Left hindlimb (tissue), 1 donor: ENCODE data around the gene THAP4.

Experiments used
- DNase-seq: peaks from one replicate; pipeline ENCODE4 v3.0.0-alpha.2; 2018

Gene THAP4

DNA sequence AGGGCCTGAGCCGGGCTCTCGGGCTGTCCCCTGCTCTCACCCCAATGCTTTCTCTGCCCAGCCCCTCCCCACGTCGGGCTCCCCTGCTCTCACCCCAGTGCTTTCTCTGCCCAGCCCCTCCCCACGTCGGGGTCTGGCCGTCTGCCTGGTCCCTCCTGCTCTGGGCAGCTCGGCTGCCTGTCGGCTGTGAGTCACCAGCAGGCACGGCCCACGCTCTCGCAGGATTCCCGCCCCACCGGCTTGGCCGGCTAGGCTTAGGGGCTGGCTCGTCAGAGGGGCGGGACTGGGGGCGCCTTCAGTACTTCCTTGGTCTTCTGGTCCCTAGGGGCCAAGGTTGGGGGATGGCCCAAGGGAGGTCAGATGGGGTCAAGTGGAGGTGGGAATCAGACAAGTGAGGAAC lies 75.1 kb downstream of the THAP4 start:
- peak; percentile 87 for DNase-seq

DNA sequence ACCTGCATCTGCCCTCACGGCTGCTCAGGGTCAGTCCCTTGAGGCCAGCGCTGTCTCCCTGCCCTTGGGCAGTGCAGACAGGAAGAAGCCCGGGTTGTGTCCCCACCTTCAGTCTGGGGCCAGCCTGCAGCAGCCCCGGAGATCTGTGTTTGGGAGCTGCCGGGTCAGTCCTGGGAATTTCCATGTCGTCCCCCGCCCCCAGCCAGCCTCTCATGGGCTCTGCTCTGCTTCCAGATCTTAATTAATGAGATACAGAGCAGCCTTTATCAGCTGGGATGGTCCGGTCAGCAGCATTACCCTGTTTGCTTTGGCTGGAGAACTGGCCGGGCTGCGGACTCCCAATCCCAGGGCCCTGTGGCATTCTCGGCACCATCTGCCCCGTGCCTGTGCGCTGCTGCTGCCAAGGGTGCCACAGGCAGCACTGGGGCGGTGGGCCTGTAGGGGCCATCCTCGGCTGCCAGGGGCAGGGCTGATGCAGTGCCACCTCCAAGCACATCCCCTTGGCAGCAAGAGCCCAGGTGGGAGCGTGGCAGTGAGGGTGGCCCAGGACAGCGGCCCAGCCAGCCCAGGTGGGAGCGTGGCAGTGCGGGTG lies 76.0 kb downstream of the THAP4 start:
- no peak for DNase-seq

DNA sequence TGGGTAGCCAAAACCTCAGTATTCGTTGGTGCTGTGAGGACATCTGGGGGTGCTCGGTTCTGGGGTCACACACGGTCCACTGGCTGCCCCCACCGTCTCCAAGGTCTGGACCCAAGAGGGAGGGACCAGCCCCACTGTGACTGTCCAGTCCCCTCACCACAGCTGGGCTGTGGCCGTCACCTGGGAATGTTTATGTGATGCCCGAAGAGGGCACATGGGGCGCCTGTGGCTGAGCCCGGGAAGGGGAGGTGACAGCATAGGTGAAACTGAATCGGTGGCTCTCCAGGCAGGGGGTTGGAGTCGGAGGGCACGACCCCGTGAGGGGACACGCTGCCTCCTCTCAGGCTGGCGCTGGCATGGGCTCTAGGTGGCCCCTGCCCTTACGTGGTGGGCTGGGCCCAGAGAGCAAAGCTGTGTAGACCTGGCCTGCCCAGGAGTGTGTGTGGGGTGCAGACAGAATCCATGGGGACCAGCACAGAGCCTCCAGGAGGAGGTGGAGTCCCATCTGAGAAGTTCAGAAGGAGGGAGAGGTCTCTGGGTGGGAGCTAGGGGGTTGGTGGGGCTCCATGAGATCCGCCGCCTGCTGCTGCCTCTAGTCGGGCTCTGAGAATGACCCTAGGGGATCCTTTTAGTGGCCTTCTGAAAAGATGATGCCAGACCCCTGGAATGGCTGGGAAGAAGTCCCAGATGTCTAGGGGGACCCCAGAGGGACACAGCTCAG lies 76.6 kb downstream of the THAP4 start:
- DNase-seq: no peak

DNA sequence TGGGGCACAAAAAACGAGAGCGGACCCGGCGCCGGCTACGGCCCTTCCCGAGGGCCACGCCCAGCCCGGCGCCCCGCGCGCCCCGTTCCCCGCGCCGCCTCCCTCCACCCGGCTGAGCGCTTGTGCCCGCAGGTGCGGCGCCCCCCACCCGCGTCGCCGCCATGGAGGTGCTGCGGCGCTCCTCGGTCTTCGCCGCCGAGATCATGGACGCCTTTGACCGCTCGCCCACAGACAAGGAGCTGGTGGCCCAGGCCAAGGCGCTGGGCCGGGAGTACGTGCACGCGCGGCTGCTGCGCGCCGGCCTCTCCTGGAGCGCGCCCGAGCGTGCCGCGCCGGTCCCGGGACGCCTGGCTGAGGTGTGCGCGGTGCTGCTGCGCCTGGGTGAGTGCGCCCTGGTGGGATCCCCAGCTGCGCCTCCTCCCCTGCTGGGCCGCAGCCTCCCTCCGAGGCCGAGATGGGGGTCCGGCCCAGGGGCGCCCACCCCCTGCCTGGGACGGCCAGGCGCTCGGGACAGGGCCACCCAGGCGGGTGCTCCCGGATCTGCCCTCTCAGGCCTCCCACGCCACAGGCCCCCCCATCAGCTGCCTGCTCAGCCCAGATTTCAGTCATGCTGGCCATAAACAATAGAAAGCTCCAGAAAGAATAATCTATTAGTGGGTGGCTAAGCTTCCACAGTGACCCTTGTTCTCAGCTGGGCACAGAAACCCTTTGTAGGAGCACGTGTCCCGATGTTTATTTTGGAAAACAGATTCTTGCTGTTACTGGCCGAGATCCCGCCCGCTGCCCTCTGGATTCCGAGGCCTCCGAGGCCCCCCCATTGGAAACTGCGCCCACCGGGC lies 77.4 kb downstream of the THAP4 start:
- DNase-seq: no peak

DNA sequence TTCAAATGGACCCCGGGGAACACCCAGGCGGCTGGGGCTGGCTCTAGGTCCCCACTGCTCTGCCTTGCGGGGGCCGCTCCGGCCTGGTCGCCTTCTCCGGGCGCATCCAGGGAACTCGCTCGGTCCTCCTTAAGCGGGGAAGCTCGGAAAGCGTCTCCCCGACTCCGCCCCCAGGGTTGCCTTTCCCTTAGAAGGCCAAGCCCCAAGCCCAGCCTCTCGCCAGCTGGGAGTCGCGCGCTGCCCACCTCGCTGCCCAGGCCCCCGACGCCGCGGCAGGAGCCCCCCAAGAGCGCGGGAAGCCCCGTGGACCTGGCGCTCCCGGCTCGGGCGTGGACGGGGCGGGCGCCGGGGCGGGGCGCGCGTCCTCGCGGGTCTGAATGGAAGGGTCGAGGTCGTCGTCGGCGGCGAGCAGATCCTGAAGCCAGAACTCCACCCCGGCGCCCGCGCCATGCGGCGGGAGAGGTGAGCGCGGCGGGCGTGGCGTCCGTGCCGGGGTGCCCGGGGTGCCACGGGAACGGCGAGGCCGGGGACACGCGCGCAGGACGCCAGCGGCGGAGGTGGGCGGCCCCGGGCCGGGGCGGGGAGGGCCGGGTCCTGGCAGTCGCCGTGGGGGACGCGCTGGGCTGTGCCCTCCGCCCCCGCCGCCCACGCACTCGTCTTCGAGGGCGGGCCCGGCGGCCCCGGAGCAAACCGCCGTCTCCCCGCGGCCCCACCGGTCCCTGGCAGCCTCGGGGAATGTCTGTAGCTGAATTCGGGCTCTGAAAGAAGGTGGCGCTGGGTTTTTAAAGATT lies 78.2 kb downstream of the THAP4 start, which contains the start of gene BOK:
Gene BOK, plus strand, starts transcription at position 214 of the 791 bp plus-strand sequence. CDS start 739 bp downstream, outside the sequence.
- DNase-seq: peak; percentile 82

DNA sequence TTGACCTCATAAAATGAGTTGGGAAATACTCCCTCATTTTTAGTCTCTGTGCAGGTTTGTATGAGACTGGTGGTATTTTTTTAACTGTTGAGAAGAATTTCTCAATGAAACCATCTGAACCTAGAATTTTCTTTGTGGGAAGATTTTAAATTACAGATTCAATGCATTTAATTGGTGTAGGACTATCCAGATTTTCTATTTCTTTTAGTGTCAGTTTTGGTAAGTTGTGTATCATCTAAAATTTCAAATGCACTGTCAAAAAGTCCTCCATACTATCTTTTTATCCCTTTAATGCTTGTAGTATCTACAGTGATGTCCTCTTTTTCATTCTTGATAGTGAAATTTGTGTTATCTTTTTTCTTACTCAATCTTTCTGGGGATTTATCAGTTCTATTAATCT lies 80.2 kb downstream of the THAP4 start:
- no peak for DNase-seq

DNA sequence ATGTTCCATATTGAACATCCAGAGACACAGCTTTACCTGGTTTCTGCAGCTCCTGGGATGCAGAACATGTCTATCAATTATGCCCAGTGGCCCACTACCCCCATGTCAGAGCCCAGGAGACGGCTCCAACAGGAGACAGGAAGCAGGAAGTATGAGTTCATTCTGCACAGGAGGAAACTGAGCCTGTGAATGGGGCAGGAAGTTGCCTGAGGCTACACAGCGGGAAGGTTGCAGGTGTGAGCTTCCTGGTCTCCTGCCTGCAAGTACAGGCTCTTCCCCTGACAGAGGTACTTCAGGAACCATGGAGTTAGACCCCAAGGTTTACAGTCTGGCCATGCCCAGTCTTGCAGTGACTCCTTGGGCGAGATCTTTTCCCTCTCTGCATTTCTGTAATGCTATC lies 81.2 kb downstream of the THAP4 start:
- DNase-seq: peak; percentile 19

DNA sequence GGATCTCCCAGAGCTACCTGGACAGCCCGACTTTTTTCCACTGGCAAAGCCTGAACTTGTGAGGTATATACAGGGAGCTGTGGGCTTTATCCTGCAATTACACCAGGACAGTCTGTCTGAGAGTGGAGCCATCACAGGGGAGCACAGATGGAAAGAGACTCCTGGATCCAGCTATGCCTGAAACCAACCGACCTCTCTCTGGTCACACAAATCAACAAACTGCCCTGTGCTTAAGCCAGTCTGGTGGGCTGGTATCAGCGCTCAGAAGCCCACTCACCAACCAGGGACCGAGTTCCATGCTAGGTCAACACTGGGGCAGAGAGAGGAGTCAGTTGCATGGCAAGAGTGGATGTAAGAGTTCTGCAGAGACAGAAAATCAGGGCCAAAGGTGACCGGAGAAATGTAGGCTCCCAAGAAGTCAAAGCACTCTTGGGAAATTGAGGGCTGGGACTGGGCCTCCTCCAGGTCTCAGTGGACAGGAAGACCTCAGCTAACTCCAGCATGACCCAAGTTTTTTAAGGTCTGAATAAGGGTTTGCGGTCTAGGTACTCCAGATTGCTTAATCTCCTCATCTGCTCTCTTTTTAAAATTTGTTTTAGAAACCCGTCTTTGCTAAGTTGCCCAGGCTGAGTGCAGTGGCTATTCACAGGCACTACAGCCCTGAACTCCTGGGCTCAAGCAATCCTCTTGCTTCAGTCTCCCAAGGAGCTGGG lies 82.2 kb downstream of the THAP4 start:
- DNase-seq: no peak

DNA sequence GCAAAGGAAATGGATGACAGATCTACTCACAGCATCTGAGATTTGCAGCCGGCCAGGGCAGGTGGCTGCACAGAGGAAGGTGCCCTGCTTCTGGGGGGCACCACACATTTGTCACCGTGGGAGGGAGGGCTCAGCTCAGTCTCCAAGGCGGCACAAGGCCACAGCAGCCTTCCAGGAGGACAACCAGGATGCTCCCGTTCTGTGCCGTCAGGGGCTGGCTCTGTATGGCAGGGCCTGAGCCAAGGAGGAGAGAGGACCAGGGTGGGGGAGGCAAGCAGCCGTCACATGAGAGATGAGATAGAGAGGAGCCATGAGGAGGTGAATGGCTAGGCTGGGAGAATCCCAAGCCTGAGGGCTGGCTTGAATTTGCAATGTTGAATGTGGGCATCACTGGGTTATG lies 83.0 kb downstream of the THAP4 start:
- peak; percentile 18 for DNase-seq

DNA sequence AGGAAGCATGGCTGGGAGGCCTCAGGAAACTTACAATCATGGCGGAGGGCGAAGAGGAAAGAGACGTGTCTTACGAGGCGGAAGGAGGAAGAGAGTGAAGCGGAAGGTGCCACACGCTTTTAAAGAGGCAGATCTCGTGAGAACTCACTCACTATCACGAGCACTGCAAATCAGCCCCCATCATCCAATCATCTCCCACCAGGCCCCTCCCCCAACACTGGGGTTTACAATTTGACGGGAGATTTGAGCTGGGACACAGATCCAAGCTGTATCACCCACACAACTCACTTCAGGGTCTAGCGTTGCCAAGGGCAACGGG lies 83.5 kb downstream of the THAP4 start:
- DNase-seq: no peak

DNA sequence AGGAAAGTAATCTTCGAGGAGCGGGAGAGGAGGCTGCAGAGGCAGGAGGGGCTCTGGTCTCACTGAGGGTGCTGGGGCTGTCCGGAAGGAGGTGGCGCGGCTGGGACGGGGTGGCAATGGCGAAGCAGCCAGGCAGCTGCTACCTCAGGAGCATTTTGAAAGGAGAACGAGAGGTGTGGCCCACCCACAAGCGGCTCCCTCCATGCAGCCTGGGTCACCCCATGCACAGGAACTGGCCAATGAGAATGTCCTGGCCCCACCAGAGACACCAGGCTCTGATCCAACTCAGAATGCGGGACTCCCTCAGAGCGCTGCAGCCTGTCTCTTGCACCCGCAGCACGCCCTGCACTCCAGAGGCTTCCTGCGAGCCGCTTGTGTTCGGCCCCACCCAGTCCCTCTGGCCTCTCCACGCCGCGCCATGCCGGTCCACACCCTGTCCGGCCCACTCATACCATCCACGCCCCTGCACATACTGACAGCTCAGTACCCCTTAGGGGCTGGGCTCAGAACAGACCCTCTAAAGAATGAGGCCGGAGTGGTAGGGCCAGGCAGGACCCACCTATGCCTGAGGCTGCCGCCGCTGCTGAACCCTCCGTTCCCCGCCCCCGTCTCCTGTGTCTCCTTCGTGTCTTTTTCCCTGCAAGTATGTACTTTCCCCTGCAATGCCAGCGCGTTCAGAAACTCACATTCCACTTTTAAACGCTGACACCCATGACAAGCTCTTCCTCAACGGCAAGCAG lies 84.8 kb downstream of the THAP4 start:
- DNase-seq: peak; percentile 20

DNA sequence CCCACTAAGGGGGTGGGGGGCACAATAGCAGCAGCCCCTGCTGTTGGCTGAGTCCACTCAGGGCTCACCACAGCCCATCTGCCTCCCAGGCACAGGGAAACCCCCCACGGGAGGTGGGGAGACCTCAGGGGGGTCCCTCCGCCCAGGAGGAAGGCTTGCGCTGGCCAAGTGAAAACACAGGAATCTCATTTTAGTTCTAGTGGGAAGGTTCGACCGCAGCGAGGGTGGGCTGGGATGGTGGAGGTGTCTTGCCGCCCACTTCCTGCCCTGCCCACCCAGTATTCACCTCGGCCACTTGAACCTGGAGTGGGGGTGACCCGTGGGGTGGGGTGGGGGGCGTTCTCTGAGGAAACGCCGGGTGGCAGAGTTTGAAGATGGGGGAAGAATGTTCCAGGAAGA lies 85.4 kb downstream of the THAP4 start:
- peak; percentile 28 for DNase-seq

DNA sequence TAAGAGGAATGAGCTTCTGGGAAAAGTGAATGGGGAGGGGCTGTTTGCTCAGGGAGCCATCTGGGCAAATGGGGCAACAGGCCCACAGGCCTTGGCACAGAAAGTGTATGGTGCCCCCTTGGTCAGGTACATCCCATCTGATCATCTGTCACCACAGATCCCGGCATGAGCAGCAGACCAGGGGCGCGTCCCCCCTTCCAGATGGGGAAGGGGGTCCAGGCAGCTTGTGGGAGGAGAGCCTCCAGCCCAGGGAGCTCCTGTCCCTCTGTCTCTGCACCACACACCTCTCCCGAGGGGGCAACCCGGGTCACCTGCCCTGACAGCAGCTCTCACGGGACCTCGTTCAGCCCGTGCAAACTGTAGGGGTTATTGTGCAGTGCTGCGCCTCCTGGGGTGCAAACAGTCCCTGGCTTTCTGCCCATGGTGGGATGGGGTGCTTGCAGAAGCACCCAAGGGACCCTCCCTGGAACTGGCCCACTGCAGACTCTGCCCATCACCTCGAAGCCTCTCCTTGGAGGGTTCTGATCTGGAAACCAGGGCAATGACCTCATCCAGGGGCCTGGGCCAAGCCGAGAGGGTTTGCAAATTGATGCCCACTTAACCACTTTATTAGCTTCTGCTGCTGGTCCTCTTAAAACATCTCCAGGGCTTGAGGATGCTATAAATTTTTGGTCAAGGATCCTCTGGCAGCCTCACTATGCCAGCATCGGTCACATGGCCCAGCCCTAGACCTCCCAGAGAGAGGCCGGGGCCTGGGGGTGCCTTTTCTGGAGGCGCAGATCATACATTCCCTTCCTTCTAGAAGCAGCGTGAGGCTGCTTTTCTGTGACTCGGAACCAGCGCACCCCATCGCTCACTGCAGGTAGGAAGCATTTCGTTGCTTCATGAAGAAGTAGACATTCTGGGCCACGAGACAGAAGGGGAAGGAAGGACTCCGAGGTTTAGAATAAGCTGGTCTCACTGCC lies 86.1 kb downstream of the THAP4 start:
- DNase-seq: peak; percentile 29

DNA sequence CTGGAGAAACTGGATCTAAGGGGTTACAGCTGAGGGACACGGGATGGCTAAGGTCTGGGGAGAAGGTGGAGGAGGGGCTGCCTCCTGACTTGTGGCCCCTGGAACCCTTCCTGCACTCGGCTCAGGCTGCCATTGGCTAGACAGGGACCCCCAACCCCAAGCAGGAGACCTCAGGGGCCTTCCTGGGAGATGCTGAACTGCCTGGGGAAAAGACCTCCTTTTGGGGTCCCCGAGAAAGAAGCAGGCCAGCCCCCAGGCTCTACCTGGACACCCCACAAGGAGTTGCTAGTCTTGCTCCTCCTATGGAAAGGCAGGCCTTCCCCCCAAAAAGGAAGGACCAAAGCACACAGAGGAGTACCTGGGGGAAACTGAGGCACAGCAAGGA lies 88.5 kb downstream of the THAP4 start:
- no peak for DNase-seq

DNA sequence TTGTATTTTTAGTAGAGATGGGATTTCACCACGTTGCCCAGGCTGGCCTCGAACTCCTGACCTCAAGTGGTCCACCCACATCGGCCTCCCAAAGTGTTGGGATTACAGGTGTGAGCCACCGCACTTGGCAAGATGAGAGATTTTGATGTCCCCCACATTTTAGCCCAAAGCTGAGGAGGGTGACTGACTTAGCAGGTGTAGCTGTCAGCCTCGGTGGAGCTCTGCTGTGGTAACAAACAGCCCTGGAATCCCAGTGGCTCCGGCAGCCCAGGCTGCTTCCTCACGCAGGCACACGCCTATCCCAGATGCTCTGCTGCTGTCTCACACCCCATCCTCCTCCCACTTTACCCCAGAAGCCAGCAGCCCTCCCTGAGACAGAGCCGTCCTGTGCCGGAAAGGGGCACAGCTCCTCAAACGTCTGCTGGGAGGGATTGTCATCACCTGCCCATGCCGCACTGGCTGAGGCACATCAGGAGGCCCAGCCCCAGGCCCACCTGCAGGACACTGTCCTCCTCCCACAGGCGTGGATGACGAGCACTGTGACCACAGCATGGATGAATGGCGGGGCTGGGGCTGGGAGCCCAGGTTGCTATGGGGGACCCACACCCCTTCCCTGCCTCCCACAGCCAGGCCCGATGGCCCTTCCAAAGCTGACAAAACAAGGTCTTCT lies 89.0 kb downstream of the THAP4 start:
- no peak for DNase-seq

DNA sequence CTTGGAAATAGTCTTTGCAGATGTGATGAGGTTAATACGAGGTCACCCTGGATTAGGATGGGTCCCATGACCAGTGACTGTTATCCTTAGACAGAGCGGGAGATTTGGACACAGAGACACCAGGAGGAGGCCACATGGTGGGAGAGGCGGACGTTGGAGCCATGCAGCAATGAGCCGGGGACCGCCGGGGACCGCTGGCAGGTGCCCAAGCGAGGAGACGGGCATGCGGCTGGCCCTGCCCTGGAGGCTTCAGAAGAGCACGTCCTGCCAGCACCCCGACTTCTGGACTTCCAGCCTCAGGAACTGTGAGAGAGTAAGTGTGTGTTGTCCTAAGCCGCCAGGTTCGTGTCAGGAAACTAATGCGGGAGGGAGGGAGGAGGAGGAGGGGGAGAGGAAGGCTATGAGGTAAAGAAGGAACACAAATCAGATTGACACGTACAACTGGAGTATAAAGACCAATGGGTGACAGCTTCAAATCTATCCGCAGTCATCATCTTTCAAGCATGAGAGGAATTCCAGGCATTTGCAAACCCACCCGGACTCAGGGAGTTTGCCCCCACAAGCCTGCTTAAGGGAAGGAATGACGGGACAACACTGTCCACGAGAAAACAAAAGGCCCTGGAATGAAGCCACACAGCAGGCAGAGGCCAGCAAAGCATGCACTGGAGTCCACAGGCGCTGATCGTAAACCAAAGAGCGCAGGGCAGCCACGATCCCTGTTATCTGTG lies 90.0 kb downstream of the THAP4 start:
- peak; percentile 70 for DNase-seq

DNA sequence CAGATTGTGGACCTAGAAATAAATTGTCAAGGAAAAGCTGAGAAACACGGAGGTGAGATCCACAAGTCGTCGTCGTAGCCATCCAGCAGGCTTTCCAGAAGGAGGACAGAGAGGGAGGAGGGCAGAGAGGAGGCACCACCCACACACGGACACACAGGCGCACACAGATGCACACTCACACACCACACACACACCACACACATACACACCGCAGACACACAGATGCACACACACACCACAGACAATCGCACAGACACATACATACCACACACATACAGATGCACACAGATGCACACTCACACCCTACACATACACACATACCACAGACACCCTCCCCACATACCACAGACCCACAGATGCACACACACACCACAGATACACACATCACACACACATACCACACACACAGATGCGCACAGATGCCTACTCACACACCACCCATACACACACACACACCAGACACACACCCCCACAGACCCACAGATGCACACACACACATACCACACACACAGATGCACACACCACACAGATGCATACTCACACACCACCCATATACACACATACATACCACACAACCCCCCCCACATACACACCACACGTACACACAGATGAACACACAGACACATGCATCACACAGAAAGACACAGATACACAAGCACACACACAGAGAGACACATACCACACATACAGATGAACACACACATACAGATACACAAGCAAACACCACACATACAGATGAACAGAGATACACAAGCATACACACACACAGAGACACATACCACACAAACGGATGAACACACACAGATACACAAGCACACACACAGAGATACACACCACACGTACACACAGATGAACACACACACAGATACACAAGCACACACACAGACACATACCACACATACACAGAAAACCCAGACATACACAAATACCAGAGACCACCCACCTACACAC lies 91.2 kb downstream of the THAP4 start:
- DNase-seq: no peak

DNA sequence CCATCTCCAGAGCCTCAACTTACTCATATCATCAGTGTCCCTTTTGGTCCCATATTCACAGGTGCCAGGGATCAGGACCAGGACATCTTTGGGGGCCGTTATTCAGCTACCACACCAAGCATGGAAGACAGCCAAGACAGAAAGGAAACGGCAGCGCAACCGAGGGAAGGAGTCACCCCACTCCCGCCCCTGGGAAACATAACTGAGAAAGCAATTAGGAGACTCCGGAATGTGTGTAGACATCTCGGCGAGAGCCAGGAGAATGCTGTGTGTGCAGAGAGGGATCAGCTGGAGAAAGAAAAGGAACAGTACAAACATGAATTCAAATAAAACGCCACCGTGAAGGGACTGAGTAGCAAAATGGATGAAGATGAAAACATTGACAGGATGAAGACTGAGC lies 91.9 kb downstream of the THAP4 start:
- no peak for DNase-seq
